ENCODE measurements around the gene TAF5L.

DNA sequence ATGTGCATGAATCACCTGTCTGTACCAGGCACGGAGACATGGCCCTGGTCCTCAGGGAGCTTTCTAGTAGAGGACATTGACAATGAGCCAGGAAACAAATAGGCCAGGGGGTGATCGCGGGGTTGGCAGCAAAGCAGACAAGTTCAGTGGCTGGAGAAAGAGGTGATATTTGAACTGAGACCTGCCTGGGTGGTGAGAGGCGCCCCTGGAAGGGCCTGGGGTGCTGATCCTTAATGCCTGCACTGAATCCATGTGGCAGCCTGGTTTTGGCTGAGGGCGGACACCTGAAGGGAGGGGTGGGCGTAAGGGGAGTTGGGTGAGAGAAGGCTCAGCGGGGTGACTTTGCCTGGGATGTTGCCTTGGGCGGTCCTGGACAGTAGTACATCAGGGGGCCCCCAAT is 36.0 kb upstream of the TAF5L start:
- TF ChIP-seq CTCF (IDR thresholded peaks at IDR 0.05) (no peak), POLR2A (IDR thresholded peaks at IDR 0.05; ENCODE audit: low read length) (no peak), SREBF2 (IDR thresholded peaks at IDR 0.05) (no peak), EHF (CRISPR knock-in tag; IDR thresholded peaks at IDR 0.05) (no peak), EP300 (IDR thresholded peaks at IDR 0.05) (no peak), HDAC2 (IDR thresholded peaks at IDR 0.05) (no peak), CBX8 (IDR thresholded peaks at IDR 0.05) (no peak), CHD4 (IDR thresholded peaks at IDR 0.05; ENCODE audit: borderline replicate concordance) (no peak), BHLHE40 (IDR thresholded peaks at IDR 0.05; ENCODE audit: low read depth, low read length) (no peak), RFX5 (IDR thresholded peaks at IDR 0.05) (no peak), CBX2 (IDR thresholded peaks at IDR 0.05; ENCODE audit: borderline replicate concordance, low read depth) (no peak), BCL3 (IDR thresholded peaks at IDR 0.05) (no peak), FOSL2 (IDR thresholded peaks at IDR 0.05) (no peak), FOSL2 (CRISPR knock-in tag; IDR thresholded peaks at IDR 0.05) (no peak)
- TF ChIP-seq, protein P1, sequence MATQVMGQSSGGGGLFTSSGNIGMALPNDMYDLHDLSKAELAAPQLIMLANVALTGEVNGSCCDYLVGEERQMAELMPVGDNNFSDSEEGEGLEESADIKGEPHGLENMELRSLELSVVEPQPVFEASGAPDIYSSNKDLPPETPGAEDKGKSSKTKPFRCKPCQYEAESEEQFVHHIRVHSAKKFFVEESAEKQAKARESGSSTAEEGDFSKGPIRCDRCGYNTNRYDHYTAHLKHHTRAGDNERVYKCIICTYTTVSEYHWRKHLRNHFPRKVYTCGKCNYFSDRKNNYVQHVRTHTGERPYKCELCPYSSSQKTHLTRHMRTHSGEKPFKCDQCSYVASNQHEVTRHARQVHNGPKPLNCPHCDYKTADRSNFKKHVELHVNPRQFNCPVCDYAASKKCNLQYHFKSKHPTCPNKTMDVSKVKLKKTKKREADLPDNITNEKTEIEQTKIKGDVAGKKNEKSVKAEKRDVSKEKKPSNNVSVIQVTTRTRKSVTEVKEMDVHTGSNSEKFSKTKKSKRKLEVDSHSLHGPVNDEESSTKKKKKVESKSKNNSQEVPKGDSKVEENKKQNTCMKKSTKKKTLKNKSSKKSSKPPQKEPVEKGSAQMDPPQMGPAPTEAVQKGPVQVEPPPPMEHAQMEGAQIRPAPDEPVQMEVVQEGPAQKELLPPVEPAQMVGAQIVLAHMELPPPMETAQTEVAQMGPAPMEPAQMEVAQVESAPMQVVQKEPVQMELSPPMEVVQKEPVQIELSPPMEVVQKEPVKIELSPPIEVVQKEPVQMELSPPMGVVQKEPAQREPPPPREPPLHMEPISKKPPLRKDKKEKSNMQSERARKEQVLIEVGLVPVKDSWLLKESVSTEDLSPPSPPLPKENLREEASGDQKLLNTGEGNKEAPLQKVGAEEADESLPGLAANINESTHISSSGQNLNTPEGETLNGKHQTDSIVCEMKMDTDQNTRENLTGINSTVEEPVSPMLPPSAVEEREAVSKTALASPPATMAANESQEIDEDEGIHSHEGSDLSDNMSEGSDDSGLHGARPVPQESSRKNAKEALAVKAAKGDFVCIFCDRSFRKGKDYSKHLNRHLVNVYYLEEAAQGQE (IDR thresholded peaks at IDR 0.05): no peak

Measured in A549 (cell line).